Activated CD4-positive, alpha-beta T cell treated with anti-CD3 and anti-CD28 coated beads, Interleukin-2, amount 10 ng/mL, durations not matched to agents 24 days and 14 days (primary cell): ENCODE results near the gene SMC1A. TPM values are rescaled to one million over a fixed set of nuclear protein-coding genes. Genes with fewer than 3 reads are reported as not detected.
"Not testable (repeated sequence)": the region's sequence is repeated elsewhere in the genome, so short reads cannot be mapped to it uniquely, and the experiment has no call there.

Experiments
- DNase-seq: peaks from one replicate; pipeline ENCODE4 v3.0.0; 2022
- H3K27ac Mint-ChIP-seq: one replicate; pipeline ENCODE4 v1.8.0; 2022; ENCODE audit warnings: mild to moderate bottlenecking, mixed read lengths
- H3K27me3 Mint-ChIP-seq: one replicate; pipeline ENCODE4 v1.8.0; 2022; ENCODE audit warnings: mixed read lengths
- H3K36me3 Mint-ChIP-seq: one replicate; pipeline ENCODE4 v1.8.0; 2022; ENCODE audit warnings: low read depth, mild to moderate bottlenecking, mixed read lengths
- H3K4me1 Mint-ChIP-seq: one replicate; pipeline ENCODE4 v1.8.0; 2021; ENCODE audit warnings: mixed read lengths
- H3K4me3 Mint-ChIP-seq: one replicate; pipeline ENCODE4 v1.8.0; 2022; ENCODE audit warnings: mild to moderate bottlenecking, moderate library complexity, mixed read lengths
- H3K9me3 Mint-ChIP-seq: one replicate; pipeline ENCODE4 v1.8.0; 2021; ENCODE audit warnings: mixed read lengths
- intact Hi-C: fragments of 100-400 bp; cut with micrococcal nuclease; formaldehyde crosslinking; loops from one replicate; pipeline ENCODE4 v1.15.1; 2023
- total RNA-seq: library from RNA; stranded (reverse); gene quantifications from 2 replicates; pipeline ENCODE4 v1.2.3, GENCODE V29; 2022

Gene SMC1A
- total RNA-seq, result 141 and 144 TPM in 2 replicates

DNA sequence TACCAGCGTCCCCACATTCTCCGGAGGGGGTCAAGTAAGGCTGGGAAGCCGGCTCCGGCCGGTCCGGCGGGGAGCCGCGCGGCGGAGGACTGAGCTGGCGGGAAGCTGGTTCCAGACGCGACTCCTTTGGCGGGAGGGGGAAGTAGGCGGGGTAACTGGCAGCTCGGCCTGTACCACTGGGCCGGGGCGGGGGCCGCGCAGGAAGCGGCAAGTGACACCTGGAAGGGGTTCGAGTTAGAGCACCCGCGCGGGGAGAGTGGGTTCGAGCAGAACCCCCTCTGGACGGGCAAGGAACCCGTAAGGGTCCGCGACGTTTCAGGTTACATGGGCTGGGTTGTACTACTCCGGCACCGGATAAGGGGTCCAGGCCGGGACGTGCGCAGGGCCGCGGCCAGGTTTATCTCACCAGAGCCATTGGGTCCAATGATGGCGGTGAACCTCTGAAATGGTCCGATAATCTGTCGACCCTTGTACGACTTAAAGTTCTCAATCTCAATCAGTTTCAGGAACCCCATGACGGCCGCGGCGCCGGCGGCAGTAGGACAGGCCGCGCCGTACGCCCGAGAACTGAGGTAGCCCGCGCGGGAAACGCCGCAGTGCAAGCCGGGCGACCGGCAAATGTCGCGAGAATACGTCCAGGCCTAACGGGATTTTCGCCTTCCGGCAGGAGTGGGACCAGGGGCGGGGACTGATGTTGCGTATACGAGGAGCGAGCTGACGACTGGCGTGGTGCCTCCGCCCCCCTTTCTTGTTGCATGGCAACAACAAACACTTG lies at the start of gene SMC1A:
Gene SMC1A (minus strand): TSS at position 569 of the 775 bp plus-strand sequence. CDS start 54 bp downstream, at position 515.
- peak; percentile 98 for DNase-seq
- peaks cover 24% of the 10 kb centered on the region for H3K4me1 Mint-ChIP-seq
- H3K27me3 Mint-ChIP-seq, result no peaks in the 10 kb centered on the region
- H3K27ac Mint-ChIP-seq, result peak within 1 kb of the TSS; percentile 98
- peak within 1 kb of the TSS; percentile 98 for H3K4me3 Mint-ChIP-seq
- peaks cover 18% of the 10 kb centered on the region for H3K36me3 Mint-ChIP-seq
- intact Hi-C loops, result loop anchor here (1.0 to 5.0 kb wide), 4 partner anchors 12 to 620 kb away; partner anchors contain the start of genes HSD17B10, KDM5C and PHF8
- H3K9me3 Mint-ChIP-seq, result no peaks in the 10 kb centered on the region

GRCh38 chrX:53471346-53471745 lies 48.9 kb upstream of the SMC1A start:
- Mint-ChIP-seq H3K27ac (no peak overlapping the region), H3K27me3 (no peaks in the 10 kb centered on the region), H3K4me3 (no peak overlapping the region), H3K4me1 (no peaks in the 10 kb centered on the region), H3K9me3 (no peaks in the 10 kb centered on the region), H3K36me3 (no peaks in the 10 kb centered on the region)
- intact Hi-C loops, result no loop called here
- no peak for DNase-seq

GRCh38 chrX:53468659-53469058 lies 46.2 kb upstream of the SMC1A start:
- DNase-seq, H3K9me3 Mint-ChIP-seq, intact Hi-C loops, H3K27ac Mint-ChIP-seq, H3K27me3 Mint-ChIP-seq, H3K4me3 Mint-ChIP-seq, H3K36me3 Mint-ChIP-seq, H3K4me1 Mint-ChIP-seq: not testable (repeated sequence)

GRCh38 chrX:53458082-53458481 lies 35.6 kb upstream of the SMC1A start:
- Mint-ChIP-seq H3K27ac (no peak overlapping the region), H3K4me3 (no peak overlapping the region), H3K36me3 (no peaks in the 10 kb centered on the region), H3K4me1 (no peaks in the 10 kb centered on the region), H3K27me3 (peaks cover 9% of the 10 kb centered on the region), H3K9me3 (no peaks in the 10 kb centered on the region)
- DNase-seq, result no peak
- intact Hi-C loops, result no loop called here

GRCh38 chrX:53456254-53456653 lies 33.8 kb upstream of the SMC1A start:
- H3K4me1 Mint-ChIP-seq, result no peaks in the 10 kb centered on the region
- intact Hi-C loops, result no loop called here
- H3K36me3 Mint-ChIP-seq, result no peaks in the 10 kb centered on the region
- no peak for DNase-seq
- peaks cover 9% of the 10 kb centered on the region for H3K27me3 Mint-ChIP-seq
- no peaks in the 10 kb centered on the region for H3K9me3 Mint-ChIP-seq
- H3K4me3 Mint-ChIP-seq, result no peak overlapping the region
- H3K27ac Mint-ChIP-seq, result no peak overlapping the region

DNA sequence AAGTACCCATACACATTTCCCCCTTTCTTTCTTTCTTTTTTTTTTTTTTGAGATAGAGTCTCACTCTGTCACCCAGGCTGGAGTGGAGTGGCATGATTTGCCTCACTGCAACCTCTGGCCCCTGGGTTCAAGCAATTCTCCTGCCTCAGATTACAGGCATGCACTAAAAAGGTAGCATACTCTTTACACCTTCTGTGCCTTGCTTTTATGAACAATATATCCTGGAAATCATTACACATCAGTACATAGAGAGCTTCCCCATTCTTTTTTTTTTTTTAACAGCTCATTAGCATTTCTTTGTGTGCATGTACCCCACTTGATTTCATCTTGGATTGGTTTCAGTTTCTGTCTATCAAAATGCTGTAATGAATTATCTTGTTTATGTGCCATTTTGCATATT lies 30.4 kb upstream of the SMC1A start:
- Mint-ChIP-seq H3K9me3 (no peaks in the 10 kb centered on the region), H3K4me1 (no peaks in the 10 kb centered on the region), H3K27ac (no peak overlapping the region), H3K27me3 (peaks cover 5% of the 10 kb centered on the region), H3K36me3 (no peaks in the 10 kb centered on the region), H3K4me3 (no peak overlapping the region)
- intact Hi-C loops, result no loop called here
- no peak for DNase-seq

DNA sequence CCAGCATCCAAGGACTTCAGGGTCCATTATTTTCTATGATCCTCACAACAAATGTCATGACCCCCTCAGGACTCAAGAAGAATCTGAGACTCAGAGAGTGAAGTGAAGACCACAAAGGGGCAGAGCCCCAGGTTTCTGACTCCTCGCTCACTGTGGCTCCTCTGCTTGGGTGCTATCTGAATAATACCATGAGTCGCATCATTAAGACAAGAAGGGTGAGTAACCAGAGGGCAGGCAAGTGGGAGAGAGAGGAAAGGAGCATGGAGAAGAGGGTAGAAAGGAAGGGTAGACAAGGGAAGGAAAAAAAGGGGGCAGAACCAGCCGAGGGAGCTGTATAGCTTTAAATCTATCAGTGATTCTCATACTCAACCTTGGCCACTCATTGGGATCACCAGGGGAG lies 27.2 kb upstream of the SMC1A start:
- Mint-ChIP-seq H3K36me3 (no peaks in the 10 kb centered on the region), H3K27me3 (no peaks in the 10 kb centered on the region), H3K9me3 (no peaks in the 10 kb centered on the region), H3K4me1 (no peaks in the 10 kb centered on the region), H3K27ac (no peak overlapping the region), H3K4me3 (no peak overlapping the region)
- intact Hi-C loops, result no loop called here
- no peak for DNase-seq

DNA sequence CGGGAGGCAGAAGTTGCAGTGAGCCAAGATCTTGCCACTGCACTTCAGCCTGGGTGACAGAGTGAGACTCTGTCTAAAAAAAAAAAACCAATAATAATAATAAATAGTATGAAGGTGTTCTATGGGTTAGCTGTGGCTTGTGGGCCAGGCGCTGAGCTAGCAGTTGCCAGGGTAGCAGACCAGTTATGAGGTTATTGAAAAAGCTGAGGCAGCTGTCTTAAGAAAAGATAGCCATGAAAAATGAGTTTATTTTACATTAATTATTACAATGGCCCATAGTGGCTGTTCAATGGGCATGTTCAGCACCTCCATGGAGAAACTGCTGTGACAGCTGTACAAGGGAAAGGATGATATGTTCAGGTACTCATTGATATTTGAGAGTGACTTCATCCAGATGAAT lies 25.0 kb upstream of the SMC1A start:
- Mint-ChIP-seq H3K27me3 (no peaks in the 10 kb centered on the region), H3K4me3 (no peak overlapping the region), H3K36me3 (no peaks in the 10 kb centered on the region), H3K27ac (no peak overlapping the region), H3K4me1 (no peaks in the 10 kb centered on the region), H3K9me3 (no peaks in the 10 kb centered on the region)
- intact Hi-C loops, result no loop called here
- DNase-seq, result no peak

GRCh38 chrX:53445977-53446376 lies 23.5 kb upstream of the SMC1A start:
- no peaks in the 10 kb centered on the region for H3K27me3 Mint-ChIP-seq
- H3K4me1 Mint-ChIP-seq, result peaks cover 8% of the 10 kb centered on the region
- no peaks in the 10 kb centered on the region for H3K36me3 Mint-ChIP-seq
- intact Hi-C loops, result no loop called here
- H3K27ac Mint-ChIP-seq, result no peak overlapping the region
- H3K9me3 Mint-ChIP-seq, result no peaks in the 10 kb centered on the region
- no peak overlapping the region for H3K4me3 Mint-ChIP-seq
- peak; percentile 83 for DNase-seq

GRCh38 chrX:53442322-53442631 lies 19.8 kb upstream of the SMC1A start:
- no peak overlapping the region for H3K27ac Mint-ChIP-seq
- intact Hi-C loops, result no loop called here

DNA sequence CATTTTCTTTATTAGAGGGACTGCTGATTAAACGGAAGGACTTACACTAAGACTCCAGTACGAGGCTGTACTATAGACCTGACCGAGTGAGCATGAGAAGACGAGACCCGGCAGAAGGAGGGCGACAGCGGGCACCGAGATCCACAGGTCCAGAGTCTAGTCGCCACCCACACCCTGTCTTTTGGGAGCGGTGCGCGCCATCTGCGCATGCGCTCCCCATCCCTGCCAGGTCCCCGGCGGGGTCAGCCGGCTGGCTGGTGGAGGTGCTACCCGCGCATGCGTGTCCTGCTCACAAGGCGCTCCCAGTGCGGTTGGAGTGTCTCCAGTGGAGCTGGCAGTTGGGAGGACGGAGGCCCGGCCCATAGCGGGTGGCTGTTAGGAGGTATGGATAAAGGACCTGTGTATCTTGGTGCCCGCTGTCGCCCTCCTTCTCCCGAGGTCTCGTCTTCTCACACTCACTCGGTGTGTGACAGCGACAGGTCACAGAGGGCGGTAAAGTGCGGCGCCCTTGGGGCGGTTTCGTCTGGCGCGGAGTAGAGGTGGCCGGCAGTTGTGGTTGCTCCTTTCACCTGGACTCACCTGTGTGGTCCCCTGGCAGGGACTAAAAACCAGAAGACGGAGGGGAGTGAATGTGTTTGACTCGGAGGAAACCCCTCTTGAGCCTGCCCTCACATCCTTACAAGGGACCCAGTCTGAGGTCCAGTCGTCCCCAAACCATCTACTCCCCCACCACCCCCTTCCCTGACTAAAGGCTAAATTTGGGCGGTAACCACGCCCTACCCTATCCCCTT lies 19.3 kb upstream of the SMC1A start:
- peak overlapping the region; percentile 82 for H3K27ac Mint-ChIP-seq
- intact Hi-C loops, result no loop called here
- H3K27me3 Mint-ChIP-seq, result no peaks in the 10 kb centered on the region
- peaks cover 26% of the 10 kb centered on the region for H3K4me1 Mint-ChIP-seq
- H3K9me3 Mint-ChIP-seq, result no peaks in the 10 kb centered on the region
- H3K36me3 Mint-ChIP-seq, result no peaks in the 10 kb centered on the region
- H3K4me3 Mint-ChIP-seq, result peak overlapping the region; percentile 85
- DNase-seq, result peak; percentile 93

More at GRCh38 chrX:53442322-53442631, 19.8 kb upstream of the SMC1A start:
- H3K4me1 Mint-ChIP-seq, result peaks cover 26% of the 10 kb centered on the region
- DNase-seq, result no peak
- no peaks in the 10 kb centered on the region for H3K27me3 Mint-ChIP-seq
- no peaks in the 10 kb centered on the region for H3K36me3 Mint-ChIP-seq
- H3K9me3 Mint-ChIP-seq, result no peaks in the 10 kb centered on the region
- H3K4me3 Mint-ChIP-seq, result peak overlapping the region; percentile 85

DNA sequence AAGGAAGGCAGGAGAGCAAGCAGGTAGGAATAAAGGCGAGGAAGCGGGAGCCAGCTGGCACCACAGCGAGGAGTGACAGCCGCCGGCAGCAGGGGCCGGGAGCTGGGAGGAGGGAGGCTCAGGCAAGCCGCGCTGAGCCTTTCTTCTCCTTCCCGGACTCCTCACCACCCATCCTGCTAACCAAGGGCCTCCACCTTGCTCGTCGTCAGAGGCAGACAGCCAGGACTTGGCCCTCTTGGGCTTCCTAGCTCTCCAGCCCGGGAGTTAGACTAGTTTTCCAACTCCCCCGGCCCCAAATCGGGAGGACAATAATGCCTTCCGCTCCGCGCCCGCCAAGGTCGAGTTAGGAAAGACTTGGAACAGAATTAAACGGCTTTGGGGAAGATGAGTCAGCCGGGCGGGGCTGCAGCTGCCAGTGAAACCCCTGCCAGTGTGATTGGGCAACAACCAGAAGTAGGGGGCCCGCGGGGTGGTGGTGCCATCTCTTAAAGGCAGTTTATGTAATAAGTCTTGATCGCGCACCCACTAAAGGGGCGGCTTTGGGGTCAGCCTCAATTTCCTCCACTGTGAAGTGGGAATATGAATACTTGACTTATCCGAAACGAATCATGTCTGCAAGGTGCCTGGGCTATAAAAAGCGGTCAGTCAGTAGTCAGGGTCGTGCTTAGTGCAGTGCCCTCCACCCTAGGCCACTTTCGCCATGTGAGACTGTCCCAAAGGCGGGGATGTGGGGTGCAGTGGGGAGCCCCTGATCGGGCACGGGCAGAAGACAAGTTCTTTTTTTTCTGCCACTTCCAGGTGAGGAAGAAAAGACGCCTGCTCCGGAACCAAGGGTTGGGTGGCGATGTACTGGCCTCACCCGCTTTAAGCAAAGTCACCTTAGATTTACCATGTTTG lies 18.4 kb upstream of the SMC1A start:
- DNase-seq, result peak; percentile 62
- Mint-ChIP-seq H3K4me3 (peak overlapping the region; percentile 85), H3K4me1 (peaks cover 30% of the 10 kb centered on the region), H3K36me3 (no peaks in the 10 kb centered on the region), H3K27ac (peak overlapping the region; percentile 82), H3K9me3 (no peaks in the 10 kb centered on the region), H3K27me3 (no peaks in the 10 kb centered on the region)
- intact Hi-C loops, result no loop called here

DNA sequence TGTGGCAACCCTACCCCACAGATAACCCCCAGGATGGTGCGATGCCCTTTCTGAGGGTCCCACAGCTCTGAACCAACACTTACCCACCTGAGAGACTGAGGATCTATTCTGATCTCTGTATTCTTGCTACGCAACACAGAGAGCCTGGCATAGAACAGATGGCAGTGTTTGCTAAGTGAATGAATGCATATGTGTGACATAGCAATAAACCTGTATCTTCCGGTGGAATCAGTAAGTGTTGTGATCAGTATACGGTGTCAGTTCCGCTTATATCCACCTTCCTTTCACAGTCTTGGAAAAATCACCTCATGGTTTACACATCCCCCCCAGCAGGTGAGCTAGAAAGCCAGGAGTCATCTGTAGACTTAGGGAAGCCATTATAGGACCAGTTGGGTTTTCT lies 17.6 kb upstream of the SMC1A start:
- H3K27ac Mint-ChIP-seq, result peak overlapping the region; percentile 39
- H3K4me3 Mint-ChIP-seq, result peak overlapping the region; percentile 56
- no peaks in the 10 kb centered on the region for H3K36me3 Mint-ChIP-seq
- intact Hi-C loops, result no loop called here
- no peak for DNase-seq
- no peaks in the 10 kb centered on the region for H3K27me3 Mint-ChIP-seq
- H3K4me1 Mint-ChIP-seq, result peaks cover 30% of the 10 kb centered on the region
- no peaks in the 10 kb centered on the region for H3K9me3 Mint-ChIP-seq
